Measurements from ENCODE around the gene ATP10B. TPM values are rescaled to one million over a fixed set of nuclear protein-coding genes. Genes with fewer than 3 reads are reported as not detected.

Gene ATP10B
- total and polyA plus RNA-seq, 2 of the 13 experiments (the other 11 are each of a cell fraction or from before 2014, with no cell fraction given), result not detected

DNA sequence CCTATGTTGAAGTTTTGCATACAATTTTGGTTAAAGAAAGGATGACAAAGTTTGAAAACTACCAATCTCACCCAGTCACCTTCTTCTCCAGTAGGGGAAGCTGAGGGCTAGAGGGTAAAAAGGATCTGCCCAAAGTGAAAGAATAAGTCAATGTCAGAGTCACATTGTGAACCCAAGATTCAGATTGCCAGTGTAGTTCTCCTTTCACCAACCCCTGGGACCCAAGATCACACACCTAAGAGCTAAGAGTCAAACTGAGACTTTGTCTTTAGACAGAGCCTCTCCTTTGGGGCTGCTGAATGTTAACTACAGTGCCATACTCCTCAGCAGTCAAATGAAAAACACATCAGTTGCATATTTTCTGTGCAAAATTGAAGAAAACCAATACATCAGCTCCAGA is 210.6 kb downstream of the ATP10B start:
- Histone ChIP-seq H3K36me3 (replicated peaks in 1 of 2; ENCODE audit: control insufficient read depth in 1 of 2, insufficient read depth in 2 of 2, low read length in 2 of 2) (no peaks in the 10 kb centered on the region), H3K27ac (ENCODE audit: extremely low read length, insufficient read depth, low read length) (no peak overlapping the region), H3K4me1 (ENCODE audit: insufficient read depth, low read length) (no peaks in the 10 kb centered on the region), H2AFZ (ENCODE audit: low read length) (no peak overlapping the region), H3K9ac (ENCODE audit: insufficient read depth, low read depth, low read length) (no peak overlapping the region), H3K4me3 (replicated peaks in 1 of 3; ENCODE audit: insufficient read depth in 1 of 3, low read depth in 2 of 3, low read length in 3 of 3) (no peak overlapping the region), H3K9me3 (ENCODE audit: low read length) (no peaks in the 10 kb centered on the region), H3K4me2 (ENCODE audit: low read depth, low read length) (no peak overlapping the region), H3K79me2 (ENCODE audit: insufficient read depth, low read length) (no peaks in the 10 kb centered on the region), H3K27me3 (ENCODE audit: control insufficient read depth in 1 of 2, insufficient read depth in 2 of 2, low read length in 2 of 2) (no peaks in the 10 kb centered on the region), H4K20me1 (ENCODE audit: insufficient read depth, low read length) (no peaks in the 10 kb centered on the region)
- no peak for DNase-seq (ENCODE audit: low spot score)
- intact Hi-C loops (cut with micrococcal nuclease; ENCODE audit: unreplicated experiment), result no loop called here
- no TSS peak for BruUV-seq (replicated peaks)
- no peak for FAIRE-seq
- POLR2A ChIA-PET, result no interaction called here
- no peak for ATAC-seq
- in situ Hi-C loops (cut with HindIII; ENCODE audit: extremely low pct_ligation_motif_present, low pct_unique_long_range_greater_than_20kb), result no loop called here
- CTCF ChIA-PET (ENCODE audit: low intra/inter-chr PET ratio, low total read pairs), result no interaction called here
- TF ChIP-seq ZNF441 (CRISPR knock-in tag; IDR thresholded peaks at IDR 0.05; ENCODE audit: borderline replicate concordance), result no peak
- no peak for TF ChIP-seq ATF1 (CRISPR knock-in tag; IDR thresholded peaks at IDR 0.05)
- no peak for TF ChIP-seq SOX13 (IDR thresholded peaks at IDR 0.05)
- TF ChIP-seq SOX13 (CRISPR knock-in tag; conservative IDR thresholded peaks at IDR 0.05 in 1 of 2, IDR thresholded peaks at IDR 0.05 in 1 of 2), result no peak
- no peak for TF ChIP-seq AHDC1 (CRISPR knock-in tag; IDR thresholded peaks at IDR 0.05; ENCODE audit: borderline replicate concordance)
- no peak for TF ChIP-seq ZNF615 (CRISPR knock-in tag; IDR thresholded peaks at IDR 0.05; ENCODE audit: borderline replicate concordance)
- no peak for TF ChIP-seq POLR2AphosphoS5 (IDR thresholded peaks at IDR 0.05; ENCODE audit: low read depth, low read length)
- no peak for TF ChIP-seq ZNF264 (CRISPR knock-in tag; IDR thresholded peaks at IDR 0.05)
- TF ChIP-seq NFYB (CRISPR knock-in tag; IDR thresholded peaks at IDR 0.05), result no peak
- TF ChIP-seq, protein P1, sequence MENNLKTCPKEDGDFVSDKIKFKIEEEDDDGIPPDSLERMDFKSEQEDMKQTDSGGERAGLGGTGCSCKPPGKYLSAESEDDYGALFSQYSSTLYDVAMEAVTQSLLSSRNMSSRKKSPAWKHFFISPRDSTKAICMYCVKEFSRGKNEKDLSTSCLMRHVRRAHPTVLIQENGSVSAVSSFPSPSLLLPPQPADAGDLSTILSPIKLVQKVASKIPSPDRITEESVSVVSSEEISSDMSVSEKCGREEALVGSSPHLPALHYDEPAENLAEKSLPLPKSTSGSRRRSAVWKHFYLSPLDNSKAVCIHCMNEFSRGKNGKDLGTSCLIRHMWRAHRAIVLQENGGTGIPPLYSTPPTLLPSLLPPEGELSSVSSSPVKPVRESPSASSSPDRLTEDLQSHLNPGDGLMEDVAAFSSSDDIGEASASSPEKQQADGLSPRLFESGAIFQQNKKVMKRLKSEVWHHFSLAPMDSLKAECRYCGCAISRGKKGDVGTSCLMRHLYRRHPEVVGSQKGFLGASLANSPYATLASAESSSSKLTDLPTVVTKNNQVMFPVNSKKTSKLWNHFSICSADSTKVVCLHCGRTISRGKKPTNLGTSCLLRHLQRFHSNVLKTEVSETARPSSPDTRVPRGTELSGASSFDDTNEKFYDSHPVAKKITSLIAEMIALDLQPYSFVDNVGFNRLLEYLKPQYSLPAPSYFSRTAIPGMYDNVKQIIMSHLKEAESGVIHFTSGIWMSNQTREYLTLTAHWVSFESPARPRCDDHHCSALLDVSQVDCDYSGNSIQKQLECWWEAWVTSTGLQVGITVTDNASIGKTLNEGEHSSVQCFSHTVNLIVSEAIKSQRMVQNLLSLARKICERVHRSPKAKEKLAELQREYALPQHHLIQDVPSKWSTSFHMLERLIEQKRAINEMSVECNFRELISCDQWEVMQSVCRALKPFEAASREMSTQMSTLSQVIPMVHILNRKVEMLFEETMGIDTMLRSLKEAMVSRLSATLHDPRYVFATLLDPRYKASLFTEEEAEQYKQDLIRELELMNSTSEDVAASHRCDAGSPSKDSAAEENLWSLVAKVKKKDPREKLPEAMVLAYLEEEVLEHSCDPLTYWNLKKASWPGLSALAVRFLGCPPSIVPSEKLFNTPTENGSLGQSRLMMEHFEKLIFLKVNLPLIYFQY (CRISPR knock-in tag; IDR thresholded peaks at IDR 0.05; ENCODE audit: borderline replicate concordance), result no peak
- no peak for TF ChIP-seq SRSF4 (IDR thresholded peaks at IDR 0.05; ENCODE audit: low read depth, low read length, poor library complexity, severe bottlenecking)
- no peak for TF ChIP-seq E2F1 (CRISPR knock-in tag; IDR thresholded peaks at IDR 0.05)
- TF ChIP-seq ZNF570 (CRISPR knock-in tag; IDR thresholded peaks at IDR 0.05; ENCODE audit: borderline replicate concordance), result no peak
- no peak for TF ChIP-seq ZNF337 (CRISPR knock-in tag; IDR thresholded peaks at IDR 0.05; ENCODE audit: borderline replicate concordance, low read depth)
